B cell (primary cell): ENCODE data around the gene CBL. TPM values are rescaled to one million over a fixed set of nuclear protein-coding genes. Genes with fewer than 3 reads are reported as not detected.

Experiments used
- ATAC-seq: fragments of 200-7000 bp; cut with Tn5 transposase; one replicate; pipeline ENCODE4 v1.10.0; 2021; ENCODE audit warnings: low read depth, mild to moderate bottlenecking, moderate number of reproducible peaks, moderate library complexity
- CTCF ChIA-PET: fragments of 350-600 bp; sonication (Branson Sonifier 250); formaldehyde crosslinking; loops from one replicate; lab custom pipeline; 2021; ENCODE audit warnings: antibody characterized with exemption, inconsistent platforms; lab: Charles Lee
- POLR2A ChIA-PET: fragments of 350-600 bp; sonication (Branson Sonifier 250); formaldehyde crosslinking; loops from one replicate; lab custom pipeline; 2021; ENCODE audit warnings: antibody characterized with exemption; lab: Charles Lee
- DNase-seq: peaks from one replicate; pipeline ENCODE4 v3.0.0; 2013
- H2AFZ ChIP-seq: 2 replicates; pipeline ENCODE4 v1.6.1; 2012; ENCODE audit warnings: mild to moderate bottlenecking, low read depth, low read length; ENCODE audit not compliant: insufficient read depth, poor library complexity, severe bottlenecking
- H3K27ac ChIP-seq, 2 donors: 1 replicate in 1 of 2; 2 replicates in 1 of 2; pipeline ENCODE4 v1.5.1; 2012 to 2013; ENCODE audit warnings: low read length in 2 of 2, mild to moderate bottlenecking in 2 of 2, moderate library complexity in 1 of 2
- H3K27me3 ChIP-seq, 4 experiments: fragments of 200-600 bp in 1 of 4; sonication (generic) in 1 of 4; replicated peaks in 1 of 4; 1 replicate in 2 of 4; 2 replicates in 2 of 4; pipeline versions ENCODE4 v1.6.1 to v1.7.0; 2013 to 2016; ENCODE audit warnings: low read length in 3 of 4, mild to moderate bottlenecking in 2 of 4, mixed read lengths in 1 of 4, moderate library complexity in 1 of 4; ENCODE audit not compliant: insufficient read depth in 4 of 4, control insufficient read depth in 3 of 4; ENCODE audit errors: control extremely low read depth in 1 of 4
- H3K36me3 ChIP-seq, 2 experiments: replicated peaks in 1 of 2; 1 replicate in 1 of 2; 2 replicates in 1 of 2; pipeline versions ENCODE4 v1.6.1 to v1.7.1; 2013; ENCODE audit warnings: low read length in 1 of 2; ENCODE audit not compliant: insufficient read depth in 2 of 2, control insufficient read depth in 1 of 2; ENCODE audit errors: control extremely low read depth in 1 of 2, extremely low read depth in 1 of 2
- H3K4me1 ChIP-seq, 2 donors: fragments of 200-600 bp in 1 of 2; sonication (generic) in 1 of 2; 1 replicate in 1 of 2; 2 replicates in 1 of 2; pipeline versions ENCODE4 v1.5.1 to v1.6.1; 2013 to 2017; ENCODE audit warnings: low read length in 2 of 2; ENCODE audit not compliant: control insufficient read depth in 2 of 2, insufficient read depth in 2 of 2
- H3K4me2 ChIP-seq: replicated peaks from 2 replicates; pipeline ENCODE3; 2012; ENCODE audit warnings: mild to moderate bottlenecking, low read depth, low read length; ENCODE audit not compliant: poor library complexity, severe bottlenecking
- H3K4me3 ChIP-seq, 5 experiments: fragments of 200-600 bp in 1 of 5; sonication (generic) in 1 of 5; 1 replicate in 3 of 5; 2 replicates in 2 of 5; pipeline versions ENCODE4 v1.5.1 to v1.7.0; 2011 to 2016; ENCODE audit warnings: low read length in 4 of 5, mild to moderate bottlenecking in 4 of 5, low read depth in 2 of 5, control low read depth in 1 of 5, moderate library complexity in 1 of 5; ENCODE audit not compliant: insufficient read depth in 1 of 5; ENCODE audit errors: control extremely low read depth in 1 of 5, extremely low read depth in 1 of 5
- H3K79me2 ChIP-seq: fragments of 200-600 bp; sonication (generic); one replicate; pipeline ENCODE4 v1.6.0; 2016; ENCODE audit warnings: low read length; ENCODE audit not compliant: control insufficient read depth, insufficient read depth
- H3K9ac ChIP-seq: fragments of 200-600 bp; sonication (generic); 2 replicates; pipeline ENCODE4 v1.6.1; 2017; ENCODE audit warnings: mild to moderate bottlenecking, low read length, moderate library complexity
- H3K9me3 ChIP-seq, 3 donors: one replicate each; pipeline versions ENCODE4 v1.6.1 to v1.7.1; 2013; ENCODE audit warnings: low read length in 2 of 3; ENCODE audit not compliant: control insufficient read depth in 2 of 3, insufficient read depth in 1 of 3; ENCODE audit errors: control extremely low read depth in 1 of 3
- H4K20me1 ChIP-seq: 2 replicates; pipeline ENCODE4 v1.6.0; 2012; ENCODE audit warnings: mild to moderate bottlenecking, low read length; ENCODE audit not compliant: insufficient read depth, control insufficient read depth, poor library complexity, severe bottlenecking
- H3K27ac Mint-ChIP-seq: one replicate; pipeline ENCODE4 v1.8.0; 2021; ENCODE audit warnings: mixed read lengths
- H3K27me3 Mint-ChIP-seq: one replicate; pipeline ENCODE4 v1.8.0; 2021; ENCODE audit warnings: mixed read lengths
- H3K4me1 Mint-ChIP-seq: one replicate; pipeline ENCODE4 v1.8.0; 2021; ENCODE audit warnings: mixed read lengths
- H3K4me3 Mint-ChIP-seq: one replicate; pipeline ENCODE4 v1.8.0; 2021; ENCODE audit warnings: mixed read lengths
- H3K9me3 Mint-ChIP-seq: one replicate; pipeline ENCODE4 v1.8.0; 2022; ENCODE audit warnings: mixed read lengths; ENCODE audit not compliant: insufficient read depth
- EZH2 ChIP-seq: IDR thresholded peaks from 2 replicates; pipeline ENCODE4 v1.6.1; 2012; ENCODE audit warnings: borderline replicate concordance, low read depth, mild to moderate bottlenecking, moderate library complexity, low read length; ENCODE audit not compliant: insufficient read depth, poor library complexity, severe bottlenecking
- WGBS: methylation state at CpG from one replicate; pipeline ENCODE4 v1.1.5; 2013; ENCODE audit warnings: missing lambda C conversion rate; ENCODE audit not compliant: insufficient coverage; 5-methylcytosine and 5-hydroxymethylcytosine counted together
- intact Hi-C: fragments of 100-400 bp; cut with micrococcal nuclease; formaldehyde crosslinking; loops from one replicate; pipeline ENCODE4 v1.10.0; 2022
- polyA plus RNA-seq: library from polyadenylated mRNA; depleted of rRNA; stranded (reverse); fragments of >200 nt; gene quantifications from 2 replicates; pipeline ENCODE4 v1.2.3, GENCODE V29; 2012
- total RNA-seq, 2 donors: library from RNA; stranded (reverse); fragments of 120-200 nt in 1 of 2; gene quantifications; 1 replicate in 1 of 2; 2 replicates in 1 of 2; pipeline versions ENCODE4 v1.2.3 to v1.2.4, GENCODE V29; 2013 to 2022
- TF ChIP-seq, protein P1 (sequence below): fragments of 200-600 bp; IDR thresholded peaks from one replicate; pipeline ENCODE4 v1.8.0; 2022; ENCODE audit warnings: antibody characterized with exemption, mild to moderate bottlenecking

The CBL gene
- total and polyA plus RNA-seq, 2 donors (not counting 1 experiment from before 2014, with no cell fraction given): 11.7 to 35.2 TPM

DNA sequence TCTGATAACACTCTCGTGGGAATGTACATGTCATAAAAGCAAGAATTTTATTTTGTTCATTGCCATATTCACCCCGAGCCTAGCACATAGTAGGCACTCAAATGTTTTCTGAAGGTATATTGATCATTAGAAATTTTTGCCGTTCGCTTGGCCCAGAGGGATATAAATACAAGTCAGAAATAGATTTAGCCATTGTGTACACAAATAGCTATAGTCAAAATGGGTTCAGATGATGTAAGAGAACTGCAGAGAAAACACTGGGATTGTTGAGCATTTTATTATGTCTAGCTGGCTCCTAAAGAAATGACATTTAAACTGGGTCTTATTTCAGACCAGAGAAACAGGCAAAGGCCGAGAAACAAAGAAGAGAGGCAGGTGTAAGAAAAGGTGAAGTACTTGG lies 61.5 kb downstream of the CBL start:
- DNase-seq (no peak), ATAC-seq (no peak)
- ChIA-PET CTCF (interaction anchor here (1.3 to 1.5 kb wide), 2 partner anchors 17 to 71 kb away, joined by 4 read pairs; no protein-coding TSS in a partner anchor), POLR2A (no interaction called here)
- Histone ChIP-seq H3K79me2 (peaks cover 69% of the 10 kb centered on the region), H3K36me3 (peaks cover 0 to 8% of the 10 kb centered on the region in 2 experiments), H3K4me1 (peaks cover 15 to 28% of the 10 kb centered on the region in 2 donors), H3K4me2 (no peak overlapping the region), H3K27me3 (no peaks in the 10 kb centered on the region), H3K9ac (no peak overlapping the region), H3K4me3 (no peak overlapping the region), H3K9me3 (no peaks in the 10 kb centered on the region), H3K27ac (no peak overlapping the region), H2AFZ (no peak overlapping the region), H4K20me1 (peaks cover 22% of the 10 kb centered on the region)
- Mint-ChIP-seq H3K27ac (no peak overlapping the region), H3K9me3 (no peaks in the 10 kb centered on the region), H3K4me3 (no peak overlapping the region), H3K4me1 (peaks cover 25% of the 10 kb centered on the region), H3K27me3 (no peaks in the 10 kb centered on the region)
- TF ChIP-seq EZH2: no peak
- TF ChIP-seq, protein P1, sequence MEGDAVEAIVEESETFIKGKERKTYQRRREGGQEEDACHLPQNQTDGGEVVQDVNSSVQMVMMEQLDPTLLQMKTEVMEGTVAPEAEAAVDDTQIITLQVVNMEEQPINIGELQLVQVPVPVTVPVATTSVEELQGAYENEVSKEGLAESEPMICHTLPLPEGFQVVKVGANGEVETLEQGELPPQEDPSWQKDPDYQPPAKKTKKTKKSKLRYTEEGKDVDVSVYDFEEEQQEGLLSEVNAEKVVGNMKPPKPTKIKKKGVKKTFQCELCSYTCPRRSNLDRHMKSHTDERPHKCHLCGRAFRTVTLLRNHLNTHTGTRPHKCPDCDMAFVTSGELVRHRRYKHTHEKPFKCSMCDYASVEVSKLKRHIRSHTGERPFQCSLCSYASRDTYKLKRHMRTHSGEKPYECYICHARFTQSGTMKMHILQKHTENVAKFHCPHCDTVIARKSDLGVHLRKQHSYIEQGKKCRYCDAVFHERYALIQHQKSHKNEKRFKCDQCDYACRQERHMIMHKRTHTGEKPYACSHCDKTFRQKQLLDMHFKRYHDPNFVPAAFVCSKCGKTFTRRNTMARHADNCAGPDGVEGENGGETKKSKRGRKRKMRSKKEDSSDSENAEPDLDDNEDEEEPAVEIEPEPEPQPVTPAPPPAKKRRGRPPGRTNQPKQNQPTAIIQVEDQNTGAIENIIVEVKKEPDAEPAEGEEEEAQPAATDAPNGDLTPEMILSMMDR: no peak
- WGBS: 100% methylated on average over 2 of the region's 5 CpGs
- intact Hi-C loops: no loop called here

DNA sequence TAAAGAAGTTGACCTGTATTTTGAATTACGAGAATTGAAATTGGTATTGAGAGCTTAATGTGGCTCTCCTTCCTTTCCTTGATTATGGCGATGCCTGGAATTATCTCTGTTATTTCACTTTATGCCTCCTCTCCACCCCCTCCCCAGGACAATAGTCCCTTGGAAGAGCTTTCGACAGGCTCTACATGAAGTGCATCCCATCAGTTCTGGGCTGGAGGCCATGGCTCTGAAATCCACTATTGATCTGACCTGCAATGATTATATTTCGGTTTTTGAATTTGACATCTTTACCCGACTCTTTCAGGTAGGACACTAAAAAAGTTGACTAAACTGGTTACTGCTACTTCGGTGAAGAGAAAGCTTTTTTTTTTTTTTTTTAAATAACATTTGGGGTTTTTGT lies 67.6 kb downstream of the CBL start:
- no peaks in the 10 kb centered on the region for H4K20me1 ChIP-seq
- WGBS: 95% methylated on average over 2 of the region's 6 CpGs
- H3K9ac ChIP-seq: no peak overlapping the region
- ChIA-PET CTCF (interaction anchor here (1.0 to 1.6 kb wide), 3 partner anchors 11 to 82 kb away, joined by 3 to 9 read pairs (median 4); no protein-coding TSS in a partner anchor), POLR2A (interaction anchor here (0.9 kb wide), 1 partner anchor 14 kb away, joined by 6 read pairs; no protein-coding TSS in a partner anchor)
- H3K27ac ChIP-seq: no peak overlapping the region
- Mint-ChIP-seq H3K9me3 (no peaks in the 10 kb centered on the region), H3K27ac (no peak overlapping the region), H3K4me3 (no peak overlapping the region), H3K27me3 (no peaks in the 10 kb centered on the region), H3K4me1 (no peaks in the 10 kb centered on the region)
- DNase-seq (no peak), ATAC-seq (no peak)
- H3K79me2 ChIP-seq: peaks cover 18% of the 10 kb centered on the region
- peaks cover 9 to 42% of the 10 kb centered on the region in 2 experiments for H3K36me3 ChIP-seq
- H2AFZ ChIP-seq: no peak overlapping the region
- TF ChIP-seq, protein P1: no peak
- no peak for TF ChIP-seq EZH2
- H3K4me1 ChIP-seq: no peaks in the 10 kb centered on the region
- H3K4me2 ChIP-seq: no peak overlapping the region
- no peaks in the 10 kb centered on the region for H3K27me3 ChIP-seq
- H3K4me3 ChIP-seq: no peak overlapping the region
- intact Hi-C loops: no loop called here
- H3K9me3 ChIP-seq: no peaks in the 10 kb centered on the region
